Measurements from ENCODE around the gene TPST1. TPM values are rescaled to one million over a fixed set of nuclear protein-coding genes. Genes with fewer than 3 reads are reported as not detected.

The TPST1 gene
- total and polyA plus RNA-seq, 2 of the 8 experiments (the other 6 are each of a cell fraction or from before 2014, with no cell fraction given), result 8.2 to 18.4 TPM

DNA sequence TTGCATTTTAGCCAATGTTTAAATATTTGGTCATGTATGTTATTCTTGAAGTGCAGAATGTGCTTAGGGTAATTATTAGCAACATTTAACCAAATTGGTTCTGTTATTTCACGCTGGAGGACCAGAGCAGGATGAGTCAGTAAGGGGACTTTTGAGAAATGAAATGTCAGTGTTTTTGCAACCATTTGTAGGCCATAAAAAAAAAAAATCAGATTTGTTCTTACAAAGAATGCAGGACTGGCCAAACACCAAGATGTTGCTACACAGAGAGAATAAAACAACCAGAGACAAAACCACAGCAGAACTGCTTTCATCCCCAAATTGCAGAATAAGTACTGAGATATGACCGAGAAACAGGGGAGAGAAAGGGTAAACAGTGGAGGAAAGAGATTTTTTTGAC lies 62.1 kb downstream of the TPST1 start:
- no peak overlapping the region for H2BK12ac ChIP-seq (ENCODE audit: low read depth, low read length)
- H4K91ac ChIP-seq (replicated peaks; ENCODE audit: insufficient read length, low read length), result no peak overlapping the region
- H3K79me1 ChIP-seq (ENCODE audit: low read depth, low read length), result no peaks in the 10 kb centered on the region
- peaks cover 17 to 22% of the 10 kb centered on the region in 2 experiments; a peak in 3 of 4 replicates for H3K9me3 ChIP-seq (ENCODE audit: insufficient read depth in 2 of 2, low read depth in 1 of 2, low read length in 1 of 2)
- no peak overlapping the region for H3K9ac ChIP-seq (replicated peaks in 1 of 4; ENCODE audit: extremely low read depth in 1 of 4, low read depth in 3 of 4, low read length in 3 of 4)
- no peak overlapping the region for H3K27ac ChIP-seq (ENCODE audit: low read depth, low read length)
- H2BK20ac ChIP-seq (ENCODE audit: low read length), result no peak overlapping the region
- ChIA-PET CTCF (ENCODE audit: partially characterized antibody) (interaction anchor here (0.6 kb wide), 1 partner anchor 57 kb away, joined by 4 read pairs; no protein-coding TSS in a partner anchor), POLR2A (ENCODE audit: partially characterized antibody) (interaction anchor here (0.7 kb wide), 1 partner anchor 195 kb away, joined by 3 read pairs; no protein-coding TSS in a partner anchor)
- H3K4me3 ChIP-seq (ENCODE audit: extremely low read depth in 1 of 4, insufficient read depth in 2 of 4, low read depth in 3 of 4, low read length in 4 of 4), result no peak overlapping the region
- H2AFZ ChIP-seq (ENCODE audit: low read length), result no peak overlapping the region
- H3K36me3 ChIP-seq (ENCODE audit: control insufficient read depth in 2 of 4, insufficient read depth in 4 of 4, low read length in 3 of 4), result peaks cover 0 to 7% (median 0%) of the 10 kb centered on the region in 4 experiments; a peak in 1 of 8 replicates
- no peaks in the 10 kb centered on the region for H3K23me2 ChIP-seq (ENCODE audit: low read depth, low read length)
- no peak overlapping the region for H3K18ac ChIP-seq (ENCODE audit: extremely low read depth, low read length)
- no peak for FAIRE-seq
- no peak overlapping the region for H3K4me2 ChIP-seq (ENCODE audit: insufficient read depth in 1 of 2, low read depth in 2 of 2, low read length in 2 of 2)
- H4K5ac ChIP-seq (ENCODE audit: insufficient read length, low read depth, low read length), result no peak overlapping the region
- H3K23ac ChIP-seq (ENCODE audit: insufficient read length), result no peak overlapping the region
- no peak overlapping the region for H3K56ac ChIP-seq (replicated peaks; ENCODE audit: insufficient read length, low read depth, low read length)
- no peak overlapping the region for H3K14ac ChIP-seq (ENCODE audit: insufficient read length)
- H2BK15ac ChIP-seq (ENCODE audit: low read length), result no peak overlapping the region
- TF ChIP-seq EP300 (IDR thresholded peaks at IDR 0.05; ENCODE audit: borderline replicate concordance in 1 of 2, low read depth in 2 of 2, low read length in 2 of 2) (no peak), POLR2A (IDR thresholded peaks at IDR 0.05; ENCODE audit: control extremely low read depth in 1 of 2, low read depth in 2 of 2, low read length in 2 of 2) (no peak), NRF1 (IDR thresholded peaks at IDR 0.05; ENCODE audit: low read depth, low read length) (no peak), HDAC2 (IDR thresholded peaks at IDR 0.05; ENCODE audit: borderline replicate concordance in 1 of 2, low read depth in 2 of 2, low read length in 2 of 2) (no peak), BRCA1 (IDR thresholded peaks at IDR 0.05; ENCODE audit: low read depth, low read length) (no peak), CTBP2 (IDR thresholded peaks at IDR 0.05; ENCODE audit: borderline replicate concordance, insufficient read depth, insufficient read length, low read length) (no peak), TAF1 (IDR thresholded peaks at IDR 0.05; ENCODE audit: low read depth, low read length) (no peak)
- no peaks in the 10 kb centered on the region; a peak in 1 of 7 replicates for H3K4me1 ChIP-seq (replicated peaks in 1 of 4; ENCODE audit: control insufficient read depth in 3 of 4, insufficient read depth in 4 of 4, low read length in 3 of 4)
- no peak overlapping the region for H2AK5ac ChIP-seq (ENCODE audit: low read depth, low read length)
- H3K4ac ChIP-seq (replicated peaks; ENCODE audit: insufficient read length, low read depth, low read length), result no peak overlapping the region
- no peak overlapping the region for H2BK5ac ChIP-seq (ENCODE audit: low read depth, low read length)
- H2BK120ac ChIP-seq (replicated peaks; ENCODE audit: low read depth, low read length), result no peak overlapping the region
- H3K27me3 ChIP-seq (replicated peaks in 1 of 4; ENCODE audit: control insufficient read depth in 3 of 4, extremely low read depth in 1 of 4, insufficient read depth in 3 of 4, low read length in 3 of 4), result no peaks in the 10 kb centered on the region
- WGBS, 2 experiments (ENCODE audit: extremely low coverage in 1 of 2, insufficient coverage in 1 of 2, insufficient read length in 1 of 2, insufficient replicate concordance in 2 of 2, low coverage in 1 of 2, low lambda C conversion rate in 2 of 2, missing lambda C conversion rate in 1 of 2), result 87% methylated on average over 2 of the region's 2 CpGs; no CpG with 5 or more reads in 1 of the 2 experiments
- DNase-seq (ENCODE audit: low read depth in 1 of 2, low spot score in 2 of 2), result no peak
- no peaks in the 10 kb centered on the region for H3K79me2 ChIP-seq (ENCODE audit: control insufficient read depth in 1 of 2, insufficient read depth in 2 of 2, low read length in 2 of 2)
- H4K20me1 ChIP-seq (replicated peaks in 1 of 2; ENCODE audit: control insufficient read depth in 1 of 2, insufficient read depth in 2 of 2, low read length in 2 of 2), result no peaks in the 10 kb centered on the region
- no peak overlapping the region for H4K8ac ChIP-seq (ENCODE audit: extremely low read depth, insufficient read depth, low read length)

Measured in H1 (cell line).